ENCODE data around the gene PTPRM. TPM values are rescaled to one million over a fixed set of nuclear protein-coding genes. Genes with fewer than 3 reads are reported as not detected.

PTPRM gene
- total and polyA plus RNA-seq, 3 donors from 2014 or later = 76.4 to 101 (median 94.6) TPM

- Histone ChIP-seq H3K9me3 (no peaks in the 10 kb centered on the region), H3K36me3 (ENCODE audit: low read depth, missing control alignments) (no peaks in the 10 kb centered on the region), H3K4me3 (no peak overlapping the region), H3K27ac (no peak overlapping the region), H3K27me3 (no peaks in the 10 kb centered on the region), H3K4me1 (no peaks in the 10 kb centered on the region)
- WGBS, 2 donors = 90 to 94% methylated on average over 3 of the region's 3 CpGs
- no peak for DNase-seq
- intact Hi-C loops (cut with DNase I; ENCODE audit: low total_unique reads) = no loop called here
- TF ChIP-seq POLR2A (IDR thresholded peaks at IDR 0.05) (no peak), CTCF (IDR thresholded peaks at IDR 0.05) (no peak)
These were observed 757.4 kb downstream of the PTPRM start for GRCh38 chr18:8324343-8325065.

- no peaks in the 10 kb centered on the region for H3K4me1 ChIP-seq
- 100% methylated on average over 1 of the region's 1 CpG for WGBS, 2 donors
- intact Hi-C loops (cut with DNase I; ENCODE audit: low total_unique reads) = no loop called here
- H3K4me3 ChIP-seq = no peak overlapping the region
- no peaks in the 10 kb centered on the region for H3K27me3 ChIP-seq
- TF ChIP-seq POLR2A (IDR thresholded peaks at IDR 0.05) = no peak
- TF ChIP-seq CTCF (IDR thresholded peaks at IDR 0.05) = no peak
- H3K36me3 ChIP-seq (ENCODE audit: low read depth, missing control alignments) = no peaks in the 10 kb centered on the region
- H3K27ac ChIP-seq = no peak overlapping the region
- DNase-seq = no peak
- no peaks in the 10 kb centered on the region for H3K9me3 ChIP-seq
These were observed 759.8 kb downstream of the PTPRM start for GRCh38 chr18:8326763-8327394.

DNA sequence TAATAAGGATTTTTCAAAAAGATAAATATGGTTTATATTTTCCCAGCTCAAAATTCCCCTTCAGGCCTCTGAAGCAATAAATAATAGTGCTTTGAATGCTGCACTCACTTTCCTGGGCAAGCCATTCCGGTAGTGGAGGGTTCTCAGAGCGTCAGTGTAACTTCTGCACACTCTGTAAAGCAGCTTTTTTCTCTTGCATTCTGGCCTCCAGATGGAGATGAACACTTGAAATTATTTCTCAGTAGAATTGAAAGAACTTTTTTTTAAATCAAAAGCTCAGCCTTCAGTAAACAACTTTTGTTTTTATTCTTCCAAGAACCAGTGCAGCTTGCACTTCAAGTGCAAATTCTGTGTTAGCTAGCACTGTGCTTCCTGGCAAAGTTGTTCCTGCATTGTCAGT is 761.0 kb downstream of the PTPRM start:
- intact Hi-C loops (cut with DNase I; ENCODE audit: low total_unique reads) = no loop called here
- H3K27ac ChIP-seq = no peak overlapping the region
- WGBS, 2 donors = 37 to 51% methylated on average over 2 of the region's 2 CpGs

DNA sequence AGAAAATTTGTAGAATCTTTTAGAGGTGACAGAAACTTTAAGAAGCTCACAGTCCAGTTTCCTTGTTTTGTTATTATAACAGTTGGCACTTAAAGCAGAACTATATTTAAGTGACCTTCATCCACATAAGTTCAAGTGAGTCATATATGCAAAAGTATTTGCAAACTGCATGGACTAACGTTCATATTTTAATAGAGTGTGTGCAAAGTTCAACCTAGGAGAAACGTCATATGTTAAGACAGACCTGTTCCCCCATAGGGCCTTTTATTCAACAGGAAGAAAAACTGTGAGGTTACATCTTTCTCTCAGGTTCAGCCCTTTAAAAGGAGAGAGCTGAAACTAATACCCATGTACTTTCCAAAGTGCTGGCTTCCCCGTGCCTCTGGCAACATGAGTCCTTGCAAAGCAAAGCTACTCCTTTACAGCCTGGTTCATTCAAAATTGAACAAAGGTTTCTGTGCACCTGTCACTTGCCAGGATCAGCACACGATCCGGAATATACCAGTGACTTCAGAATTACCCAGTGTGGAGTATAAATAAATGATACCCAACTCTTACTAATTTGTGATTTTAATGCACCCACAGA is 762.2 kb downstream of the PTPRM start:
- intact Hi-C loops (cut with DNase I; ENCODE audit: low total_unique reads) = no loop called here
- WGBS, 2 donors = 76 to 81% methylated on average over 5 of the region's 5 CpGs
- TF ChIP-seq CTCF (IDR thresholded peaks at IDR 0.05) (no peak), POLR2A (IDR thresholded peaks at IDR 0.05) (no peak)
- Histone ChIP-seq H3K4me1 (no peaks in the 10 kb centered on the region), H3K27ac (no peak overlapping the region), H3K27me3 (no peaks in the 10 kb centered on the region), H3K4me3 (no peak overlapping the region), H3K9me3 (no peaks in the 10 kb centered on the region), H3K36me3 (ENCODE audit: low read depth, missing control alignments) (no peaks in the 10 kb centered on the region)
- DNase-seq = no peak

More for the DNA sequence above, 761.0 kb downstream of the PTPRM start:
- Histone ChIP-seq H3K27me3 (no peaks in the 10 kb centered on the region), H3K4me1 (no peaks in the 10 kb centered on the region), H3K36me3 (ENCODE audit: low read depth, missing control alignments) (no peaks in the 10 kb centered on the region), H3K9me3 (no peaks in the 10 kb centered on the region), H3K4me3 (no peak overlapping the region)
- TF ChIP-seq POLR2A (IDR thresholded peaks at IDR 0.05) (no peak), CTCF (IDR thresholded peaks at IDR 0.05) (no peak)
- no peak for DNase-seq
